Smooth muscle cell (in vitro differentiated cells): ENCODE measurements around the gene CHD3. TPM values are rescaled to one million over a fixed set of nuclear protein-coding genes. Genes with fewer than 3 reads are reported as not detected.

ENCODE experiments used
- DNase-seq: peaks from one replicate; lab custom pipeline; 2025; ENCODE audit not compliant: unreplicated experiment; lab: John Stamatoyannopoulos, UW
- H2AFZ ChIP-seq: fragments of 200-600 bp; sonication (generic); 2 replicates; pipeline ENCODE4 v1.6.0; 2016; ENCODE audit warnings: antibody characterized with exemption, low read depth, mild to moderate bottlenecking
- H3F3A ChIP-seq: fragments of 200-600 bp; sonication (generic); 2 replicates; pipeline ENCODE4 v1.6.0; 2017; ENCODE audit warnings: antibody characterized with exemption, low read depth
- H3K27ac ChIP-seq: fragments of 200-600 bp; sonication (generic); 2 replicates; pipeline ENCODE4 v1.5.1; 2016; ENCODE audit warnings: low read depth, mild to moderate bottlenecking
- H3K27me3 ChIP-seq: fragments of 200-600 bp; sonication (generic); 2 replicates; pipeline ENCODE4 v1.6.1; 2016; ENCODE audit warnings: low read depth, mild to moderate bottlenecking
- H3K36me3 ChIP-seq: fragments of 200-600 bp; sonication (generic); 2 replicates; pipeline ENCODE4 v1.5.1; 2016; ENCODE audit warnings: low read depth
- H3K4me1 ChIP-seq: fragments of 200-600 bp; sonication (generic); 2 replicates; pipeline ENCODE4 v1.5.1; 2016; ENCODE audit warnings: low read depth
- H3K4me2 ChIP-seq: fragments of 200-600 bp; sonication (generic); 2 replicates; pipeline ENCODE4 v1.6.0; 2016; ENCODE audit warnings: mild to moderate bottlenecking
- H3K4me3 ChIP-seq: fragments of 200-600 bp; sonication (generic); 2 replicates; pipeline ENCODE4 v1.5.1; 2016; ENCODE audit warnings: mild to moderate bottlenecking
- H3K79me2 ChIP-seq: fragments of 200-600 bp; sonication (generic); 2 replicates; pipeline ENCODE4 v1.6.0; 2016; ENCODE audit warnings: low read depth, mild to moderate bottlenecking
- H3K9ac ChIP-seq: fragments of 200-600 bp; sonication (generic); 2 replicates; pipeline ENCODE4 v1.6.0; 2016; ENCODE audit warnings: low read depth
- H3K9me3 ChIP-seq: fragments of 200-600 bp; sonication (generic); replicated peaks from 2 replicates; pipeline ENCODE4 v1.5.1; 2016; ENCODE audit warnings: low read depth
- H4K20me1 ChIP-seq: fragments of 200-600 bp; sonication (generic); 2 replicates; pipeline ENCODE4 v1.6.0; 2016; ENCODE audit warnings: low read depth
- CTCF ChIP-seq: fragments of 200-600 bp; sonication (generic); IDR thresholded peaks from 2 replicates; pipeline ENCODE4 v1.5.1; 2017; ENCODE audit warnings: borderline replicate concordance, mild to moderate bottlenecking, antibody characterized with exemption; ENCODE audit not compliant: insufficient read depth, poor library complexity, severe bottlenecking
- WGBS: methylation state at CpG from one replicate; pipeline ENCODE4 v1.1.7; 2016; ENCODE audit warnings: low lambda C conversion rate; 5-methylcytosine and 5-hydroxymethylcytosine counted together
- polyA plus RNA-seq: library from polyadenylated mRNA; unstranded; fragments of >200 nt; fragmentation: Nextera tagmentation; extraction: Ambion mirVana; gene quantifications from 2 replicates; pipeline ENCODE4 v1.2.1, GENCODE V29; 2016
- total RNA-seq: library from RNA; depleted of rRNA; stranded (reverse); fragments of >200 nt; gene quantifications from 2 replicates; pipeline ENCODE4 v1.2.3, GENCODE V29; 2014

Gene CHD3
- total and polyA plus RNA-seq, 2 experiments from 2014 or later = 16.3 to 34.9 TPM

- no peaks in the 10 kb centered on the region for H3F3A ChIP-seq
- H3K4me2 ChIP-seq = no peak overlapping the region
- H3K27ac ChIP-seq = no peak overlapping the region
- DNase-seq = no peak
- no peaks in the 10 kb centered on the region for H3K27me3 ChIP-seq
- no peak overlapping the region for H3K4me3 ChIP-seq
- TF ChIP-seq CTCF = no peak
- peaks cover 12% of the 10 kb centered on the region for H3K79me2 ChIP-seq
- WGBS = 89% methylated on average over 3 of the region's 3 CpGs
- H2AFZ ChIP-seq = no peak overlapping the region
- H3K36me3 ChIP-seq = peaks cover 8% of the 10 kb centered on the region
- no peaks in the 10 kb centered on the region for H3K9me3 ChIP-seq
- peaks cover 11% of the 10 kb centered on the region for H3K4me1 ChIP-seq
- no peaks in the 10 kb centered on the region for H4K20me1 ChIP-seq
- no peak overlapping the region for H3K9ac ChIP-seq
These were observed 8.3 kb upstream of the CHD3 start for GRCh38 chr17:7880076-7880868.

GRCh38 chr17:7881276-7882054 lies 7.1 kb upstream of the CHD3 start:
- Histone ChIP-seq H3K27ac (no peak overlapping the region), H3K4me1 (peaks cover 20% of the 10 kb centered on the region), H3K27me3 (no peaks in the 10 kb centered on the region), H4K20me1 (no peaks in the 10 kb centered on the region), H3K9me3 (no peaks in the 10 kb centered on the region), H3K4me3 (no peak overlapping the region), H3K4me2 (no peak overlapping the region), H3K79me2 (peaks cover 18% of the 10 kb centered on the region), H3K36me3 (peaks cover 5% of the 10 kb centered on the region), H3K9ac (no peak overlapping the region), H3F3A (peaks cover 2% of the 10 kb centered on the region), H2AFZ (no peak overlapping the region)
- no peak for DNase-seq
- TF ChIP-seq CTCF = no peak
- 69% methylated on average over 7 of the region's 7 CpGs for WGBS

GRCh38 chr17:7882068-7882467 lies 6.5 kb upstream of the CHD3 start:
- no peaks in the 10 kb centered on the region for H3K9me3 ChIP-seq
- peaks cover 24% of the 10 kb centered on the region for H3K4me1 ChIP-seq
- no peak overlapping the region for H3K4me3 ChIP-seq
- TF ChIP-seq CTCF = no peak
- H4K20me1 ChIP-seq = no peaks in the 10 kb centered on the region
- no peaks in the 10 kb centered on the region for H3K27me3 ChIP-seq
- no peak overlapping the region for H3K27ac ChIP-seq
- H2AFZ ChIP-seq = no peak overlapping the region
- 88% methylated on average over 7 of the region's 7 CpGs for WGBS
- peaks cover 5% of the 10 kb centered on the region for H3K36me3 ChIP-seq
- DNase-seq = no peak
- peaks cover 4% of the 10 kb centered on the region for H3F3A ChIP-seq
- no peak overlapping the region for H3K4me2 ChIP-seq
- H3K9ac ChIP-seq = no peak overlapping the region
- peaks cover 18% of the 10 kb centered on the region for H3K79me2 ChIP-seq
